KMS-11 (cell line): Measurements from ENCODE around the gene FREM2.

ENCODE experiments used
- H2AFZ ChIP-seq: fragments of 200-600 bp; sonication (generic); 2 replicates; pipeline ENCODE4 v1.6.1; 2016; ENCODE audit warnings: antibody characterized with exemption, mixed run types, low read depth
- H3K27ac ChIP-seq: fragments of 200-600 bp; sonication (generic); 2 replicates; pipeline ENCODE4 v1.6.1; 2016; ENCODE audit warnings: mild to moderate bottlenecking, mixed run types
- H3K27me3 ChIP-seq: fragments of 200-600 bp; sonication (generic); 2 replicates; pipeline ENCODE4 v1.6.1; 2017; ENCODE audit warnings: mild to moderate bottlenecking, low read depth, mixed run types, moderate library complexity; ENCODE audit not compliant: insufficient read depth
- H3K36me3 ChIP-seq: fragments of 200-600 bp; sonication (generic); 2 replicates; pipeline ENCODE4 v1.6.1; 2017; ENCODE audit warnings: mild to moderate bottlenecking, mixed run types; ENCODE audit not compliant: insufficient read depth
- H3K4me1 ChIP-seq: fragments of 200-600 bp; sonication (generic); 2 replicates; pipeline ENCODE4 v1.6.1; 2016; ENCODE audit warnings: mild to moderate bottlenecking, low read depth, mixed run types; ENCODE audit not compliant: poor library complexity, severe bottlenecking
- H3K4me2 ChIP-seq: fragments of 200-600 bp; sonication (generic); 2 replicates; pipeline ENCODE4 v1.7.0; 2016; ENCODE audit warnings: mild to moderate bottlenecking, mixed run types
- H3K4me3 ChIP-seq: fragments of 200-600 bp; sonication (generic); IDR thresholded peaks from 2 replicates; pipeline ENCODE4 v1.6.1; 2017; ENCODE audit warnings: low read depth, low read length, mixed read lengths; ENCODE audit not compliant: insufficient read depth
- H3K79me2 ChIP-seq: fragments of 200-600 bp; sonication (generic); 2 replicates; pipeline ENCODE4 v1.6.1; 2016; ENCODE audit warnings: low read depth, mixed run types; ENCODE audit not compliant: insufficient read depth
- H3K9ac ChIP-seq: fragments of 200-600 bp; sonication (generic); 2 replicates; pipeline ENCODE4 v1.6.1; 2016; ENCODE audit warnings: mild to moderate bottlenecking, mixed run types
- H4K20me1 ChIP-seq: fragments of 200-600 bp; sonication (generic); 2 replicates; pipeline ENCODE4 v1.6.1; 2016; ENCODE audit warnings: mild to moderate bottlenecking, mixed run types; ENCODE audit not compliant: insufficient read depth
- TF ChIP-seq, protein P1 (sequence below): fragments of 200-600 bp; sonication (generic); conservative IDR thresholded peaks from 2 replicates; pipeline ENCODE4 v1.6.1; 2017; ENCODE audit warnings: low read depth, mild to moderate bottlenecking, antibody characterized with exemption, low read length, moderate library complexity, mixed read lengths

The FREM2 gene

DNA sequence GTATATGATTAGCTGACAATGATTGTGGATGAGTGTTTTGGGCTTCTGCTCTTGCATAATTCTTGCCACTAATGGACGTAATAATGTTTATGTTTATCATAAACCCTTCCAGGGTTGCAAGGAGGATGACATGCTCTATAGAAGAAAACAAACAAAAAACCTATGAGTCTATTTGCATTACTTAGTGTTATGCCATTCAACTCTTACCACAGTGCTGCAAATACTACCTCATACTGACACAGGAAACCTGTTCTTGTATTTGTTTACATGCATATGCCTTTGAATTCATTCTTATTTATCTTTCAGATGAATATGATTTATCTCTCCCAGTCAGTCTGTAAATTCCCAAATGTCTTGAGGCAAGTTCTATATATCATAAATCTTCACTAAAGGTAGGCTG lies 39.6 kb upstream of the FREM2 start:
- Histone ChIP-seq H2AFZ (no peak overlapping the region), H3K4me3 (no peak overlapping the region), H3K79me2 (no peaks in the 10 kb centered on the region), H4K20me1 (no peaks in the 10 kb centered on the region), H3K9ac (no peak overlapping the region), H3K36me3 (no peaks in the 10 kb centered on the region), H3K27me3 (no peaks in the 10 kb centered on the region), H3K4me1 (no peaks in the 10 kb centered on the region), H3K27ac (no peak overlapping the region), H3K4me2 (no peak overlapping the region)
- TF ChIP-seq, protein P1, sequence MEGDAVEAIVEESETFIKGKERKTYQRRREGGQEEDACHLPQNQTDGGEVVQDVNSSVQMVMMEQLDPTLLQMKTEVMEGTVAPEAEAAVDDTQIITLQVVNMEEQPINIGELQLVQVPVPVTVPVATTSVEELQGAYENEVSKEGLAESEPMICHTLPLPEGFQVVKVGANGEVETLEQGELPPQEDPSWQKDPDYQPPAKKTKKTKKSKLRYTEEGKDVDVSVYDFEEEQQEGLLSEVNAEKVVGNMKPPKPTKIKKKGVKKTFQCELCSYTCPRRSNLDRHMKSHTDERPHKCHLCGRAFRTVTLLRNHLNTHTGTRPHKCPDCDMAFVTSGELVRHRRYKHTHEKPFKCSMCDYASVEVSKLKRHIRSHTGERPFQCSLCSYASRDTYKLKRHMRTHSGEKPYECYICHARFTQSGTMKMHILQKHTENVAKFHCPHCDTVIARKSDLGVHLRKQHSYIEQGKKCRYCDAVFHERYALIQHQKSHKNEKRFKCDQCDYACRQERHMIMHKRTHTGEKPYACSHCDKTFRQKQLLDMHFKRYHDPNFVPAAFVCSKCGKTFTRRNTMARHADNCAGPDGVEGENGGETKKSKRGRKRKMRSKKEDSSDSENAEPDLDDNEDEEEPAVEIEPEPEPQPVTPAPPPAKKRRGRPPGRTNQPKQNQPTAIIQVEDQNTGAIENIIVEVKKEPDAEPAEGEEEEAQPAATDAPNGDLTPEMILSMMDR = no peak

DNA sequence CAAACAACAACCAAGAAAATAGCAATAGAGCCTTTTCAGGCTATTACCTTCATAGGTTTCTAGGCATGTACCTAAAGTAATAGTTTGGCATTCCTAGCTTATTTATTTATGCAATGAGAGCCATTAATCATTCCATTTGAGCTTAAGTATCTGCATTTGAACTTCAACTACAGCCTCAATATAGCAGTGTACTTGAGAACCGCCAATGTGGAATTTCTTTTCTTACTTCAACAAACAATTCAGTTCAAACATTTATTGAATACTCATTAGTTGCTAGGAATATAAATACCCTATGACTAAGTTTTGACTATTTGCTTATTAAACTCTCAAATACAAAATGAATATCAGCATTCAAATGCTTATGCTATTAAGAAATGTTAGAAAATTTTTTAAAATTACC lies 38.0 kb upstream of the FREM2 start:
- Histone ChIP-seq H3K4me3 (no peak overlapping the region), H3K79me2 (no peaks in the 10 kb centered on the region)

DNA sequence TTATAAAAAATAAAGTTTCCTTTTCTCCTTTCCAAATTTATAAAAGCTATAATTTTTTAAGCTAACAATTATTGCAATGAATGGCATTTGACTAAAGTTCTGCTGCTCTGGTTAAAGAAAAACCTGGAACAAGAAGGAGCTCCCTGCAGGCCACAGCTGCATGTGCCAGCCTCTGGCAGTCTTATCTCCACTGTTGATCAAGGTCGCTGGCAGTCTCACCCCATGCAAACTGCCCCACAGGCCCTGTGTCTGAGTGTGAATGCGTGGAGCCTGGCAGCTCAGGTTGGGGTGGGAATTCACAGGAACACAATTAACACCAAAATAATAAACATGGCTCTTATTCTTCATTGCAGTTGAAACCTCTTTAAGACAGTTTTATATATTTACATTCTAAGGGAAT lies 30.2 kb upstream of the FREM2 start:
- H3K9ac ChIP-seq = no peak overlapping the region
- H3K4me1 ChIP-seq = no peaks in the 10 kb centered on the region
- no peaks in the 10 kb centered on the region for H4K20me1 ChIP-seq
- H3K27ac ChIP-seq = no peak overlapping the region
- no peak overlapping the region for H2AFZ ChIP-seq
- TF ChIP-seq, protein P1 = no peak
- H3K4me3 ChIP-seq = no peak overlapping the region
- no peaks in the 10 kb centered on the region for H3K36me3 ChIP-seq
- H3K27me3 ChIP-seq = no peaks in the 10 kb centered on the region
- no peak overlapping the region for H3K4me2 ChIP-seq
- H3K79me2 ChIP-seq = no peaks in the 10 kb centered on the region

More for the DNA sequence above, 38.0 kb upstream of the FREM2 start:
- H4K20me1 ChIP-seq = no peaks in the 10 kb centered on the region
- H3K4me1 ChIP-seq = no peaks in the 10 kb centered on the region
- H3K4me2 ChIP-seq = no peak overlapping the region
- H3K27me3 ChIP-seq = no peaks in the 10 kb centered on the region
- H3K9ac ChIP-seq = no peak overlapping the region
- H3K27ac ChIP-seq = no peak overlapping the region
- H3K36me3 ChIP-seq = no peaks in the 10 kb centered on the region
- TF ChIP-seq, protein P1 = no peak
- H2AFZ ChIP-seq = no peak overlapping the region

DNA sequence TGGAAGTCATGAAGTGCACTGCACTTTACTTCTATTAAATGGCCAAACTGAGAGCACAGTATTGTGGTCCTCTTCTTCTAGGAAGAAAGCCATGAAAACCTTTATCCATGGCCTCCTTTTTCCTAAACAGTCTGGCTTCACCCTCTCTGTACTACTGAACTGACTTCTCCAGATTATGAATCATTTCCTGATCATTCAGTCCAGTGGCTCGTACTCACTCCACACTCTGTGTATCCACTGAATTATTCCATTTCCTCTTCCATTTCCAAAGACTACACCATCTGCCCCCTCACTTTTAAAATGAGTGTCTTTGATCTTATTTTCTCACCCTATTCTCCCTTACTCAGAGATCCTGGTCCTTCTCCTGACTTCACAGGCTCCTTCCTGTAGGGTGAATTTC lies 29.7 kb upstream of the FREM2 start:
- Histone ChIP-seq H3K4me3 (no peak overlapping the region), H3K4me2 (no peak overlapping the region), H3K9ac (no peak overlapping the region), H3K27ac (no peak overlapping the region), H3K27me3 (no peaks in the 10 kb centered on the region), H3K79me2 (no peaks in the 10 kb centered on the region), H2AFZ (no peak overlapping the region), H3K4me1 (no peaks in the 10 kb centered on the region), H4K20me1 (no peaks in the 10 kb centered on the region), H3K36me3 (no peaks in the 10 kb centered on the region)
- TF ChIP-seq, protein P1 = no peak
